Mucosa of rectum (tissue), 2 donors: ENCODE data around the gene LGI2.

Source experiments
- H3K27ac ChIP-seq, 2 donors: one replicate each; pipeline ENCODE4 v1.7.0; 2013; ENCODE audit warnings: inconsistent platforms in 2 of 2, low read depth in 2 of 2, low read length in 2 of 2
- H3K27me3 ChIP-seq, 2 donors: one replicate each; pipeline ENCODE4 v1.7.0; 2013; ENCODE audit warnings: low read length in 2 of 2; ENCODE audit not compliant: control insufficient read depth in 2 of 2, insufficient read depth in 2 of 2
- H3K36me3 ChIP-seq, 2 donors: one replicate each; pipeline ENCODE4 v1.7.0; 2013; ENCODE audit warnings: low read length in 2 of 2; ENCODE audit not compliant: control insufficient read depth in 2 of 2, insufficient read depth in 2 of 2
- H3K4me1 ChIP-seq, 2 donors: one replicate each; pipeline ENCODE4 v1.7.0; 2013; ENCODE audit warnings: low read length in 2 of 2, mild to moderate bottlenecking in 1 of 2; ENCODE audit not compliant: control insufficient read depth in 2 of 2, insufficient read depth in 2 of 2
- H3K4me3 ChIP-seq, 2 donors: one replicate each; pipeline ENCODE4 v1.7.0; 2013; ENCODE audit warnings: low read length in 2 of 2
- H3K9ac ChIP-seq, 2 donors: one replicate each; pipeline ENCODE4 v1.7.0; 2013; ENCODE audit warnings: low read length in 2 of 2, low read depth in 1 of 2, mild to moderate bottlenecking in 1 of 2
- H3K9me3 ChIP-seq, 2 donors: one replicate each; pipeline ENCODE4 v1.7.0; 2013; ENCODE audit warnings: low read length in 2 of 2; ENCODE audit not compliant: control insufficient read depth in 2 of 2
- donor health status: healthy.
- donor health status: Normal muscosa, but diverticular disease.

LGI2 gene, protein sequence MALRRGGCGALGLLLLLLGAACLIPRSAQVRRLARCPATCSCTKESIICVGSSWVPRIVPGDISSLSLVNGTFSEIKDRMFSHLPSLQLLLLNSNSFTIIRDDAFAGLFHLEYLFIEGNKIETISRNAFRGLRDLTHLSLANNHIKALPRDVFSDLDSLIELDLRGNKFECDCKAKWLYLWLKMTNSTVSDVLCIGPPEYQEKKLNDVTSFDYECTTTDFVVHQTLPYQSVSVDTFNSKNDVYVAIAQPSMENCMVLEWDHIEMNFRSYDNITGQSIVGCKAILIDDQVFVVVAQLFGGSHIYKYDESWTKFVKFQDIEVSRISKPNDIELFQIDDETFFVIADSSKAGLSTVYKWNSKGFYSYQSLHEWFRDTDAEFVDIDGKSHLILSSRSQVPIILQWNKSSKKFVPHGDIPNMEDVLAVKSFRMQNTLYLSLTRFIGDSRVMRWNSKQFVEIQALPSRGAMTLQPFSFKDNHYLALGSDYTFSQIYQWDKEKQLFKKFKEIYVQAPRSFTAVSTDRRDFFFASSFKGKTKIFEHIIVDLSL

GRCh38 chr4:25030277-25031076 lies at the start of gene LGI2:
LGI2 (minus strand) TSS chr4:25030946; CDS start chr4:25030693, 253 bp downstream.
- no peak within 1 kb of the TSS for H3K9ac ChIP-seq
- peak within 1 kb of the TSS; percentile 19 to 48 for H3K4me3 ChIP-seq
- H3K9me3 ChIP-seq, result no peaks in the 10 kb centered on the region
- peaks cover 5 to 7% of the 10 kb centered on the region in 2 donors for H3K4me1 ChIP-seq
- H3K36me3 ChIP-seq, result no peaks in the 10 kb centered on the region
- no peak within 1 kb of the TSS for H3K27ac ChIP-seq
- H3K27me3 ChIP-seq, result peaks cover 35% of the 10 kb centered on the region in 2 donors

DNA sequence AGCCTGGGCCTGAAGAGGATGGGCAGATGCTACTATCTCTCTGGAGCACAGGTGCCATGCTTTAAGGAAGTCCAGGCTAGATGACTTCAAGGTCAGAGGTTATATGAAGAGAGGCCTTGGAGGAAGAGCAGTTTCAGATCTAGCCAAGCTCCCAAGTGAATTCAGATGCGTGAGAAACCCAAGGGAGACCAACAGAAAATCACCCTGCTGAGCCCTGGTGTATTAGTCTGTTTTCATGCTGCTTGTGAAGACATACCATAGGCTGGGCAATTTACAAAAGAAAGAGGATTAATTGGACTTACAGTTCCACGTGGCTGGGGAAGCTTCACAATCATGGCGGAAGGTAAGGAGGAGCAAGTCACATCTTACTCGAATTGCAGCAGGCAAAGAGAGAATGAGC lies 47.8 kb upstream of the LGI2 start:
- H3K27me3 ChIP-seq, result no peaks in the 10 kb centered on the region
- no peak overlapping the region for H3K27ac ChIP-seq
- peaks cover 0 to 3% of the 10 kb centered on the region in 2 donors for H3K9me3 ChIP-seq
- peaks cover 0 to 3% of the 10 kb centered on the region in 2 donors for H3K4me1 ChIP-seq
- H3K9ac ChIP-seq, result no peak overlapping the region
- H3K36me3 ChIP-seq, result no peaks in the 10 kb centered on the region
- no peak overlapping the region for H3K4me3 ChIP-seq

DNA sequence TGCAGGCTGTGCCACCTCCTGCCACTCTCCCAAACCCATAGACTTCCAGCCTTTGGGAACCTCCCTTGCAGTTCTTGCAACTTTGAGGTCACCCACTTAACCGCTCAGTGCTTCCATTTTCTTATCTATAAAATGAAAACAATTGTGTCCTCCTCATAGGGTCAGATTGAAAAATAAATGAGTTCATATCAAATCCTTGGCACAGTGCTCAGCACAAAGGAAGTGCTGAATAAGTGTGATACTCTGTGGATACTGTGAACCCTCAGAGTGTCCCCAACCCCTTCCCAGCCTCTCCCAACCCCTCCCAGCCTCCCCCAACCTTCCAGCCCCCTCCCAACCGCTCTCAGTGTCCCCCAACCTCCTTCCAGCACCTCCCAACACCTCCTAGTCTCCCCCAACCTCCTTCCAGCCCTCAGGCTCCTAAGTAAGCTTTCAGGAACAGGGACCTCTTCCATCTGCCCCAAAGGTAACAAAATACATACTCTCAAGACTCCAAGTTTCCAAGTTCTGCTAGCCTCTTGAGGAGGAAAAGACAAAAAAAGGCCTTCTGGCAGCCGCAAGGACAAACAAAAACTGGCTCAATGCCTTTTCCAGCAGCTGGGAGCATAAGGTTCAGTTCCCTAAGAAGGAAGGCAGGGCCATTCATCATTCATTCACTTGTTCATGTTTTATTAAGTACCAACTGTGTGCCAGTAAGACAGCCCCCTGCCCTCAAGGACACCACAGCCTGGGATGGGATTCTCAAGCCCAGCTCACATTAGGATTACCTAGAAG lies 46.1 kb upstream of the LGI2 start:
- no peaks in the 10 kb centered on the region for H3K36me3 ChIP-seq
- H3K27me3 ChIP-seq, result no peaks in the 10 kb centered on the region
- H3K27ac ChIP-seq, result no peak overlapping the region
- H3K9me3 ChIP-seq, result peaks cover 0 to 3% of the 10 kb centered on the region in 2 donors
- H3K4me1 ChIP-seq, result peaks cover 0 to 3% of the 10 kb centered on the region in 2 donors
- no peak overlapping the region for H3K4me3 ChIP-seq
- H3K9ac ChIP-seq, result no peak overlapping the region

GRCh38 chr4:25075851-25076250 lies 45.1 kb upstream of the LGI2 start:
- H3K4me3 ChIP-seq, result no peak overlapping the region
- H3K9me3 ChIP-seq, result peaks cover 0 to 3% of the 10 kb centered on the region in 2 donors
- H3K27me3 ChIP-seq, result no peaks in the 10 kb centered on the region
- H3K36me3 ChIP-seq, result no peaks in the 10 kb centered on the region
- H3K9ac ChIP-seq, result no peak overlapping the region
- H3K27ac ChIP-seq, result no peak overlapping the region
- H3K4me1 ChIP-seq, result peaks cover 0 to 3% of the 10 kb centered on the region in 2 donors

- H3K4me3 ChIP-seq, result no peak overlapping the region
- H3K4me1 ChIP-seq, result peaks cover 0 to 1% of the 10 kb centered on the region in 2 donors
Measured at GRCh38 chr4:25075129-25075528, 44.4 kb upstream of the LGI2 start.

GRCh38 chr4:25070545-25070944 lies 39.8 kb upstream of the LGI2 start:
- H3K27ac ChIP-seq, result no peak overlapping the region
- no peaks in the 10 kb centered on the region for H3K36me3 ChIP-seq
- H3K27me3 ChIP-seq, result no peaks in the 10 kb centered on the region
- no peaks in the 10 kb centered on the region for H3K4me1 ChIP-seq
- no peak overlapping the region for H3K4me3 ChIP-seq
- H3K9me3 ChIP-seq, result peaks cover 0 to 3% of the 10 kb centered on the region in 2 donors
- H3K9ac ChIP-seq, result no peak overlapping the region

More at GRCh38 chr4:25075129-25075528, 44.4 kb upstream of the LGI2 start:
- Histone ChIP-seq H3K27me3 (no peaks in the 10 kb centered on the region), H3K27ac (no peak overlapping the region), H3K36me3 (no peaks in the 10 kb centered on the region), H3K9ac (no peak overlapping the region), H3K9me3 (peaks cover 0 to 3% of the 10 kb centered on the region in 2 donors)

- H3K27me3 ChIP-seq, result no peaks in the 10 kb centered on the region
- no peak overlapping the region for H3K9ac ChIP-seq
- no peak overlapping the region for H3K27ac ChIP-seq
- no peak overlapping the region for H3K4me3 ChIP-seq
- H3K9me3 ChIP-seq, result peaks cover 0 to 3% of the 10 kb centered on the region in 2 donors
- H3K36me3 ChIP-seq, result no peaks in the 10 kb centered on the region
- H3K4me1 ChIP-seq, result no peaks in the 10 kb centered on the region
Measured at GRCh38 chr4:25069014-25069413, 38.3 kb upstream of the LGI2 start.

GRCh38 chr4:25068386-25068785 lies 37.6 kb upstream of the LGI2 start:
- Histone ChIP-seq H3K36me3 (no peaks in the 10 kb centered on the region), H3K27ac (no peak overlapping the region), H3K4me1 (no peaks in the 10 kb centered on the region), H3K9me3 (no peaks in the 10 kb centered on the region), H3K27me3 (no peaks in the 10 kb centered on the region), H3K4me3 (no peak overlapping the region), H3K9ac (no peak overlapping the region)

- H3K4me3 ChIP-seq, result no peak overlapping the region
- no peaks in the 10 kb centered on the region for H3K4me1 ChIP-seq
- no peaks in the 10 kb centered on the region for H3K9me3 ChIP-seq
- H3K27ac ChIP-seq, result no peak overlapping the region
- H3K27me3 ChIP-seq, result no peaks in the 10 kb centered on the region
- no peaks in the 10 kb centered on the region for H3K36me3 ChIP-seq
- no peak overlapping the region for H3K9ac ChIP-seq
Measured at GRCh38 chr4:25065932-25066590, 35.3 kb upstream of the LGI2 start.
